ENCODE measurements around the gene TIMP3.

Gene TIMP3

DNA sequence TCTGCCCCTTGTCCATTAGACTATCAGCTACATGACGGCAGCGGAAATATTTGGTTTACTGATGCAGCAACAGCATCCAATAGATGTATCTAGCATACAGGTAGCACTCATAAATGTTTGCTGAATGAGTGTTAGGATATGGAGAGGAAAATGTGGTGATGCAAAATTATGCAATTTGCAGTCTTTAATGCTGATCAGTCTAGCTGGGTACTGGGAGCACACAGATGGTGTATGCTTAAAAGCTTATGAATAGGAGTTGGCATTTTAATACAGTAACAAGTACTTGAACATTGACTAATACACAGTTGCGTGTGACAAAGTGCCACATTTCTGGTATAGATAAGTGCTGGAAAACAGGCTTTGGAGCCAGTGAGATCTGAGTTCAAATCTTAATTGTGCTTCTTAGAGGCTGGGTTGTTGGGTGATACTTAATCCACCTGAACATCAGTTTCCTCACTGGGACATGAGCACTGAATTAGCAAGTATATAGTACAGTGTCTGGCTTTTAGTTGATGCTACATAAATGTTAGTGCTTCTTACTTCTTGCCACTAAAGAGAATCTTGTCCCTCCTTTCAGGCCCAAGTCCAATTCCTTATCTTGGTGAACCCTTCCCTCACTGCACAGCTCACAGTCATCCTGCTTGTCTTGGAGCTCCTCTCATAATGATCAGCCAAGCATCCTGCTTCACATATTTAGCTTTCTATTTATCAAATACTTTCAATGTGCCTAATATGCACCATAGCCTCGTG lies 99.6 kb downstream of the TIMP3 start:
- DNase-seq: no peak

- no peak for DNase-seq
Observed at GRCh38 chr22:32901925-32902324, 100.4 kb downstream of the TIMP3 start.

DNA sequence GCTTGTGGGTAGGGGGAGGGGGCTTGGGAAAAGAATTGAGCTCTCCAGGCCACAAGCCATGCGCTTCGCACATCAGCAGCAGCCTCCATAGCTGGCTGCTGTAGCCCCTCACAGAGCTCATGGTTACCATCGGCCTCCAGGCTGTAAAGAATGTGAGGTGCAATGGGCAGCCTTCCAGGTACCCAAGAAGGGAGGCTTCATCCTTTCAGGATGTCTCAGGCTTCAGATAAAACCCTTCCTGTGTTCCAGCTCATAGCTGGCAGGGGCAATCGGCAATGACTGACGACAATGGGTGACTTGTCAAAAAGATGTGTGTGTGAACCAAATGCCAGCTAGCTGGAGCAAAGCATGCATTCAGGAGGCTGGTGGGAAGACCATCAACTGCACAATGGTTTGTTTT lies 102.0 kb downstream of the TIMP3 start:
- no peak for DNase-seq

DNA sequence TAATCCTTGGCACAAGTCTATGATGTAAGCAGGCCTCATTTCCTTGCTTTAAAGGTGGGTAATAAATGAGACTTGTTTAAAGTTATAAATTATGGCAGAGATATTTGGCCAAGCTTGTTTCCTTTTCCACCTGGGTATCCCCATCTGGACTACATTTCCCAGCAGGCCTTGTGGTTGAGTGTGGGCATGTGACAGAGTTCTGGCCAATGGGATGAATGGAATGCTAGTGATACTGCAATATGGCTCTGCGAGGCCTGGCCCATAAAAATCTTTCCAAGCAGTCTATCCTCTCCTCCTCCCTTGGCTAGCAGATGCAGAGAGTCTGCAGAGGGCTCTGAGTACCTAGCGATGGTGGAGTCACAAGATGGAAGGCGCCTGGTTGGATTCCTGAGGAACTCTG lies 102.5 kb downstream of the TIMP3 start:
- DNase-seq: no peak

- no peak for DNase-seq
Observed at GRCh38 chr22:32905400-32905799, 103.9 kb downstream of the TIMP3 start.

DNA sequence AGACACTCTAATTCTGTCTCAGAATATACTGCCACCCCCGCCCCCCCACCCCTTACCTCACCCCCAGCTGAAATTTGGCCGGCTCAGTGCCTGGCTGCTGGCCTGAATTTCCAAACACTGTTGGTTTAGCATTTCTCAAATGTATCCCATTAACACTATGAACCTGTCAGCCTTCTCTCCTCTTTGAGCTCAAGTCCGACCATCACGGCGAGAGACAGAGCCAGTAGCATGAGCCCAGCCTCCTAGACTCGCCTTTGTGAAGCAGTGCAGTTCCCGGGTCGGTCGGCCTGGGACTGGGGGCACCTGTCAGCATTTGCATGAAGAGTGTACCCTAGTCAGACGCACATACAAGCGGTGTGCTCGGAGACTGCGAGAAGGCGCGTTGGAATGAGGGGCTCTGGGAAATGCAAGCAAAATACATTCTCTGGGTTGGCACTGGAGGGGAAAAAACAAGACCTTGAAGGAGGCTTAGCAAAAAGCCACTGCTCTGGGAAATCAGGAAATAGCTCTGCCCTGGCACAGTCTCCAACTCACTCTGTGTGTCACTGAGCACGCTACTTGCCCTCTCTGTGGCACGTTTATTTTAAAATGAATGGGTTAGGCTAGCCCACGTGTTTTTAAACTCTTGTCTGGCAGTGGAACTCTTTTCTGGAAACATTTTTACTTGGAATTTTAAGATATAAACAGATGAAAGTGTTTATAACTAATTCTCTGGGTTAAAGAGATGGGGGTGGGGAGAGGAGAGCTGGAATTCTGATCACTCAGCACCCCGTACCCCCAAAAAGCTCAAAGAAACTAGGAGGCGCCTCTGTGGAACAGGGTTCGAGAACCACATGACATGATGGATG lies 108.3 kb downstream of the TIMP3 start:
- DNase-seq: no peak

- DNase-seq: no peak
Observed at GRCh38 chr22:32910429-32910772, 108.9 kb downstream of the TIMP3 start.

- no peak for DNase-seq
Observed at GRCh38 chr22:32911503-32911902, 110.0 kb downstream of the TIMP3 start.
